ENCODE data around the gene SELENOV. TPM values are rescaled to one million over a fixed set of nuclear protein-coding genes. Genes with fewer than 3 reads are reported as not detected.
"Not testable (repeated sequence)": the region's sequence is repeated elsewhere in the genome, so short reads cannot be mapped to it uniquely, and the experiment has no call there.

SELENOV gene
- total RNA-seq, 4 donors from 2014 or later = not detected

GRCh38 chr19:39473443-39473960, 41.4 kb upstream of the SELENOV start:
- H3K36me3 ChIP-seq = peaks cover 0 to 75% of the 10 kb centered on the region in 2 donors
- in situ Hi-C loops (cut with MboI; ENCODE audit: low sequenced_read_pairs in 4 of 4) (no loop called here), intact Hi-C loops (cut with DNase I; ENCODE audit: low total_unique reads) (no loop called here)
- H3K9me3 ChIP-seq = no peaks in the 10 kb centered on the region
- H3K27me3 ChIP-seq = no peaks in the 10 kb centered on the region
- no peak overlapping the region for H3K27ac ChIP-seq
- TF ChIP-seq, protein P1, sequence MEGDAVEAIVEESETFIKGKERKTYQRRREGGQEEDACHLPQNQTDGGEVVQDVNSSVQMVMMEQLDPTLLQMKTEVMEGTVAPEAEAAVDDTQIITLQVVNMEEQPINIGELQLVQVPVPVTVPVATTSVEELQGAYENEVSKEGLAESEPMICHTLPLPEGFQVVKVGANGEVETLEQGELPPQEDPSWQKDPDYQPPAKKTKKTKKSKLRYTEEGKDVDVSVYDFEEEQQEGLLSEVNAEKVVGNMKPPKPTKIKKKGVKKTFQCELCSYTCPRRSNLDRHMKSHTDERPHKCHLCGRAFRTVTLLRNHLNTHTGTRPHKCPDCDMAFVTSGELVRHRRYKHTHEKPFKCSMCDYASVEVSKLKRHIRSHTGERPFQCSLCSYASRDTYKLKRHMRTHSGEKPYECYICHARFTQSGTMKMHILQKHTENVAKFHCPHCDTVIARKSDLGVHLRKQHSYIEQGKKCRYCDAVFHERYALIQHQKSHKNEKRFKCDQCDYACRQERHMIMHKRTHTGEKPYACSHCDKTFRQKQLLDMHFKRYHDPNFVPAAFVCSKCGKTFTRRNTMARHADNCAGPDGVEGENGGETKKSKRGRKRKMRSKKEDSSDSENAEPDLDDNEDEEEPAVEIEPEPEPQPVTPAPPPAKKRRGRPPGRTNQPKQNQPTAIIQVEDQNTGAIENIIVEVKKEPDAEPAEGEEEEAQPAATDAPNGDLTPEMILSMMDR (IDR thresholded peaks at IDR 0.05 in 4 of 5, conservative IDR thresholded peaks at IDR 0.05 in 1 of 5) = no peak
- no peak for TF ChIP-seq POLR2A (IDR thresholded peaks at IDR 0.05)
- H3K4me3 ChIP-seq = no peak overlapping the region
- H3K4me1 ChIP-seq = no peaks in the 10 kb centered on the region
- DNase-seq (no peak), ATAC-seq (no peak)

DNA sequence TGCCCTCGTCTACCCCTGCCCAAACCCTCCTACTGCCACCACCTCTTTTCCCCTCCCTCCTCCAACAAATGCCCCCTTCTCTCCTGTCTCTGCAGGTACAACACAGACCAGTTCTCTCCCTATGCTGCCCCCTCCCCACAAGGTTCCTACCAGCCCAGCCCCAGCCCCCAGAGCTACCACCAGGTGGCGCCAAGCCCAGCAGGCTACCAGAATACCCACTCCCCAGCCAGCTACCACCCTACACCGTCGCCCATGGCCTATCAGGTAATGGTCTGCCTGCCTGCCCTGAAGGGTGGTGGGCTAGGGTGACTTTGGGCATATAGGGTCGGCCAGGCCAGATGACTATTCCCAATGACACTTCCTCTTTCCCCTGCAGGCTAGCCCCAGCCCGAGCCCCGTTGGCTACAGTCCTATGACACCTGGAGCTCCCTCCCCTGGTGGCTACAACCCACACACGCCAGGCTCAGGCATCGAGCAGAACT, 40.8 kb upstream of the SELENOV start:
- in situ Hi-C loops (cut with MboI; ENCODE audit: low sequenced_read_pairs in 4 of 4) (no loop called here), intact Hi-C loops (cut with DNase I; ENCODE audit: low total_unique reads) (loop anchor here (1.0 kb wide), 1 partner anchor 58 kb away; the partner anchor contains the start of gene EID2B)
- Histone ChIP-seq H3K9me3 (no peaks in the 10 kb centered on the region), H3K27me3 (no peaks in the 10 kb centered on the region), H3K36me3 (peaks cover 0 to 68% of the 10 kb centered on the region in 2 donors), H3K4me3 (no peak overlapping the region), H3K27ac (peak overlapping the region in 1 of 4 donors; percentile 12), H3K4me1 (no peaks in the 10 kb centered on the region)
- DNase-seq = peak in 1 of 2 donors; percentile 33
- TF ChIP-seq, protein P1 (IDR thresholded peaks at IDR 0.05 in 4 of 5, conservative IDR thresholded peaks at IDR 0.05 in 1 of 5) = peak; percentile 52 to 87 (median 78)
- no peak for TF ChIP-seq POLR2A (IDR thresholded peaks at IDR 0.05)
- peak in 1 of 2 donors; percentile 68 for ATAC-seq

- H3K9me3 ChIP-seq = no peaks in the 10 kb centered on the region
- intact Hi-C loops (cut with DNase I; ENCODE audit: low total_unique reads) (no loop called here), in situ Hi-C loops (cut with MboI; ENCODE audit: low sequenced_read_pairs in 4 of 4) (loop anchor here in 1 of 4 donors (5.0 kb wide), 1 partner anchor 62 kb away; no protein-coding TSS in a partner anchor)
- H3K4me3 ChIP-seq = no peak overlapping the region
- no peak for TF ChIP-seq POLR2A (IDR thresholded peaks at IDR 0.05)
- TF ChIP-seq, protein P1 (IDR thresholded peaks at IDR 0.05 in 4 of 5, conservative IDR thresholded peaks at IDR 0.05 in 1 of 5) = no peak
- no peak for ATAC-seq
- peaks cover 0 to 53% of the 10 kb centered on the region in 2 donors for H3K36me3 ChIP-seq
- H3K4me1 ChIP-seq = no peaks in the 10 kb centered on the region
- H3K27ac ChIP-seq = no peak overlapping the region
- no peak for DNase-seq
- no peaks in the 10 kb centered on the region for H3K27me3 ChIP-seq
Observed at GRCh38 chr19:39475748-39476147, 39.2 kb upstream of the SELENOV start.

DNA sequence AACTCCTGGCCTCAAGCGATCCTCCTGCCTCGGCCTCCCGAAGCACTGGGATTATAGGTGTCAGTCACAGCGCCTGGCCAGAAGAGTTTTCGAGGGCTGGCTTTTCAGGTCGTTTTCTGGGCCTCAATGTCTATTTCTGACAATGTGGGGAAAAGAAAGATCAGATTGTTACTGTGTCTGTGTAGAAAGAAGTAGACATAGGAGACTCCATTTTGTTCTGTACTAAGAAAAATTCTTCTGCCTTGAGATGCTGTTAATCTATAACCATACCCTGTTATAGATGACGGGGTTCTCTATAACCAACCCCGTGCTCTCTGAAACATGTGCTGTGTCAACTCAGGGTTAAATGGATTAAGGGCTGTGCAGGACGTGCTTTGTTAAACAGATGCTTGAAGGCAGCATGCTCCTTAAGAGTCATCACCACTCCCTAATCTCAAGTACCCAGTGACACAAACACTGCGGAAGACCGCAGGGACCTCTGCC, 35.6 kb upstream of the SELENOV start:
- ATAC-seq; H3K9me3 ChIP-seq; H3K27me3 ChIP-seq; H3K4me3 ChIP-seq; DNase-seq; intact Hi-C loops (cut with DNase I; ENCODE audit: low total_unique reads): not testable (repeated sequence)
- in situ Hi-C loops (cut with MboI; ENCODE audit: low sequenced_read_pairs in 4 of 4) = loop anchor here in 1 of 4 donors (5.0 kb wide), 1 partner anchor 58 kb away; no protein-coding TSS in a partner anchor
- Histone ChIP-seq H3K27ac (peak overlapping the region in 2 of 4 donors; percentile 88 to 92), H3K4me1 (peaks cover 11% of the 10 kb centered on the region in 2 donors), H3K36me3 (peaks cover 0 to 29% of the 10 kb centered on the region in 2 donors)

DNA sequence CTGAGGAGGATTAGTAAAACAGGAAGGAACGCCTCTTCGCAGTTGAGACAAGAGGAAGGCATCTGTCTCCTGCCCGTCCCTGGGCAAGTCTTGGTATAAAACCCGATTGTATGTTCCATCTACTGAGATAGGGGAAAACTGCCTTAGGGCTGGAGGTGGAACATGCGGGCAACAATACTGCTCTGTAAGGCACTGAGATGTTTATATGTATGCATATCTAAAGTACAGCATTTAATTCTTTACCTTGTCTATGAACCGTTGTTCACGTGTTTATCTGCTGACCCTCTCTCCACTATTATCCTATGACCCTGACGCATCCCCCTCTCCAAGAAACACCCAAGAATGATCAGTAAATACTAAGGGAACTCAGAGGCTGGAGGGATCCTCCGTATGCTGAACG, 35.0 kb upstream of the SELENOV start:
- ATAC-seq = no peak
- Histone ChIP-seq H3K27ac (peak overlapping the region; percentile 88 to 95 (median 92)), H3K9me3 (no peaks in the 10 kb centered on the region), H3K27me3 (no peaks in the 10 kb centered on the region), H3K36me3 (peaks cover 0 to 30% of the 10 kb centered on the region in 2 donors), H3K4me1 (peaks cover 11% of the 10 kb centered on the region in 2 donors), H3K4me3 (peak overlapping the region; percentile 92 to 100 (median 99))
- intact Hi-C loops (cut with DNase I; ENCODE audit: low total_unique reads) = loop anchor here (2.0 to 5.0 kb wide), 3 partner anchors 53 to 355 kb away; partner anchors contain the start of genes EID2B, PAK4 and SAMD4B
- no peak for DNase-seq
- in situ Hi-C loops (cut with MboI; ENCODE audit: low sequenced_read_pairs in 4 of 4) = loop anchor here in 1 of 4 donors (5.0 kb wide), 1 partner anchor 57 kb away; no protein-coding TSS in a partner anchor
- no peak for TF ChIP-seq POLR2A (IDR thresholded peaks at IDR 0.05)
- TF ChIP-seq, protein P1 (IDR thresholded peaks at IDR 0.05 in 4 of 5, conservative IDR thresholded peaks at IDR 0.05 in 1 of 5) = no peak
